ENCODE data around the gene STAB2.
"Not testable (repeated sequence)": the region's sequence is repeated elsewhere in the genome, so short reads cannot be mapped to it uniquely, and the experiment has no call there.

Gene STAB2

DNA sequence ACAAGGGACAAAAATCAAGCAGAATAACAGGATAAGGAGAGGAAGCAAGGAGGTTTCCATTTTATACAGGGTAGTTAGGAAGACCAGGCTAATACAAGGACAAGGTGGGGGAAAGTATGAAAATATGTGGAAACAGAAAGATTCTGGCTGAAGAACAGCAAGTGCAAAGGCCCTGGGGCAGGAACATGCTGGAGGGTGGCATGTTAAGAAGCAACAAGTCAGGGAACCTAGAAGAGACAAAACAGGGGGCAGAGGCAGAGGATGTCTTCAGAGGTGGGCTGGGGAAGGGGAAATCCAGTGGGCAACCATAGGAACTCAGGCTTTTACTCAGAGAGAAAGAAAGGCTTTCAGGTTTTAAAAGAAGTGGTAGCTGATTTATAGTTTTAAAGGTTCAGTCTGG, 199.1 kb downstream of the STAB2 start:
- DNase-seq, result no peak

DNA sequence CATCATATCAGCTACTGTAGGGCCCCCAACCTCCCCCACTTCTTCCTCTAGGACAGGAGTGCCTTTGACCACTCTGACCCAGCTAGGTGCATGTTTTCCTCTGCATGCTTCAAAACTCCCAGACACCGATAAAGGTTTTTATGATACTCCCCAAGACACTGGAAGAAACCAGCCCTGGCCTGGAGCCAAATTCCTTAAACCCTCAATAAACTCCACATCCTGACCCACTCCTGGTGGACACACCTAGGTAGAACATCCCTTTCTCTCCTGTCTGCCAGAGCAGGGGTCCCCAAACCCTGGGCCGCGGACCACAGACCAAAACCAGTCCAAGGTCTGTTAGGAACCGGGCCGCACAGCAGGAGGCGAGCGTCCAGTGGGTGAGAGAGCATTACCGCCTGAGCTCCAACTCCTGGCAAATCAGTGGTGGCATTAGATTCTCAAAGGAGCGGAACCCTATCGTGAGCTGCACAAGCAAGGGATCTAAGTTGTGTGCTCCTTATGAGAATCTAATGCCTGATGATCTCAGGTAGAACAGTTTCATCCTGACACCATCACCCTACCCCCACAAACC, 204.4 kb downstream of the STAB2 start:
- DNase-seq, result no peak

DNA sequence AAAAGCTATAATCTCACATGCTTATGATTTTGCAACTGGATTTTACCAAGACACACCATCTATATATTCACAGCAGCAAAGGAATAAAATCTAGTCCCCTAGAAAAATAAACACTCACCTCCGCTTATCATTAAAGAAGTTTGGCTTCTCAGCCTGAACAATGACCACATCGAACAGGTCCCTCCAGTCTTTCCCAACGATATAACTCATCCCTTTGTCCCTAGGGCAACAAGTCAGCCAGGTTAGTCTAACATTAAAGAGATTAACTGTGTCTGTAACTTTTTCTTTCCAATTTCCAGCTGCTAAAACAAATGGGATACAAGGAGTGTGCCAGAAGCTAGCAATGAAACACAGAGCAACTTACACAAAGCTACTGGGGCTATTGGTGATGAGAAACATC, 206.0 kb downstream of the STAB2 start:
- DNase-seq, result no peak

DNA sequence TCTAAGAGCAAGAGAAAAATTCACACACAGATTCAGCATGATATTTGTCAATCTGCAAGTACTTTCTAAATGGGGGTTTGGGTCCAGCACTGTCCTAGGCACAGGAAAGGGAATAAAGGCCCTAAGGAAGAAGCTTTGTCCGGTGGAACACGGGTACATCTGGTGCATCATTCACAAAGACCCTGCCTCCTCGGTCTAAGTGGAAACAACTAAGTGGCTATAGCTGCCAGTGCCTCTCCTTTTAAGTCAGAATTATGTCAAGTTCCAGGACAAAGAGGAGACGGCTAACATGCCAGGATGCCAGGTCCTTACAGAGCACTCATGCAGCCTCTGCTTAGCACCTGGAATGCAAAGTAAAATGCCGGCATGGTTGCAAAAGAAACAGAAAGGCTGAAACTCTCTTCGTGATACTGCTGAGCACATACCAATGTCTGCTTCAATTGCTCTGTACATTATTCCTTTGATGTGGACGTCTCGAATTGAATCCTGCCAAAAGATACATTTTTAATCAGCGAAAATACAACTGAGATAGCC, 206.5 kb downstream of the STAB2 start:
- DNase-seq, result no peak

DNA sequence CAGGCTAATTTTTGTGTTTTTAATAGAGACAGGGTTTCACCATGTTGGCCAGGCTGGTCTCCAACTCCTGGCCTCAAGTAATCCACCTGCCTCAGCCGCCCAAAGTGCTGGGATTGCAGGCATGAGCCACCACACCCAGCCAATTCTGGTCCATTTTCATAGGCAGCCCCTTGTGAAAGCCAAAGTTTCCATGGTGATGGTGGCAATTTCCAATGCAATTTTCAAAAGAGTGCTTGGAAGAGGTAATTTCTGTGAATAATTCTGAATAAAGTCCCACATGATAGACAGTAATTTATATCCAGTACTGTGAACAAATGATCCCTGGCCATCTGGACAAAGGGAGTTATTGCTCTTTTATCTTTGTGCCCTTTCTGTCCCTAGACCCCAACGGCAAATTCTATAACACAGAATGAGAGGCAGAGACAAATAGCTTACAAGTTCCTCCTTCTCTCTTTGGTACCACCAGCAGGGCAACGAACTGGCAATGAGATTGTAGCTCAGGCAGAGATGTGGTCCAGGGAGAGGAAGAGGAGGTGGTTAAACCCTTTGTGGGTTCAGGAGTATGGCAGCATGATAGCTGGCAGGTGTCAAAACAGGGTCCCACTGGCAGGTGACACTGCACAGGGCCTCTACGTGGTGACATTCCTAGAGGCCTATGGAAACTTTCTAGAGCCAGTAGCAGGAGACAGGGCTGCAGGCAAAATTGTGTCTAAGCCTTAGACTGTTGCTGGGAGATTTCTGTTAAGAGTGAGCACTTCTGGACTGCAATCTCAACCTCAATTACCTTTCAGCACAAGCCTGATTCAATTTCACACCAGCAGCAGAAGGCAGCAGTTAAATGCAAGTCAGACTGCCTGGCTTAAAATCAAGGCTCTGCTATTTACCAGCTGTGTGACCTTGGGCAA, 207.5 kb downstream of the STAB2 start:
- no peak for DNase-seq

DNA sequence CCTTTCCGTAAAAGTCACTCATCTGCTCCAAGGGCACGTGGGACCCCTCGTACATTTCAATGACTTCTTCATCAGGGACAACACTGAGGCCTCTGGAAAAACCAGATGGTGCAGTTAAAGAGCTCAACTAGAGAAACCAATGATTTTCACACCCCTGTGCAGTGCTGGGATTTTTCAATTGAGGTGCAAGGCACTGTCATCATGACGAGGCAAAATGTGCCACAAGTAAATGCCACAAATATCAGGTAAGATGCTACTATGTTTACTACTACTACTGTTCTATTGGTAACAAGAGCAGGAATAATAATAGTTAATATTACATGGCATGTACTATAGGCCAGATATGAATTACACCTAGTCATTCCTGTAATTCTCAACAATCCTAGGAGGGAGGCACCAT, 211.5 kb downstream of the STAB2 start:
- DNase-seq, result no peak

DNA sequence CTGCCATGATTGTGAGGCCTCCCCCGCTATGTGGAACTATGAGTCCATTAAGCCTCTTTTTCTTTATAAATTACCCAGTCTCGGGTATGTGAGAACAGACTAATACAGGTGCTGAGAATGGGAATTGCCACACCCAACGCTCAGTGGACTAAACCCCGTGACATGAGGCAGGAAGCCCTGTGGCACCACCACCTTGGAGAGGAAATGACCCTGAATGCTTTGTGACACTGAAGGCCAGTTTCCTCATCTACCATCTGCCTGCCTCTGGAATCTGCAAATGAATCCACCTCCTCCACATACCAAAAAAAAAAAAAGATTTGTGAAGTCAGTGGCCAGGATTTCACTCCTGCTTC, 212.4 kb downstream of the STAB2 start:
- DNase-seq, result no peak

DNA sequence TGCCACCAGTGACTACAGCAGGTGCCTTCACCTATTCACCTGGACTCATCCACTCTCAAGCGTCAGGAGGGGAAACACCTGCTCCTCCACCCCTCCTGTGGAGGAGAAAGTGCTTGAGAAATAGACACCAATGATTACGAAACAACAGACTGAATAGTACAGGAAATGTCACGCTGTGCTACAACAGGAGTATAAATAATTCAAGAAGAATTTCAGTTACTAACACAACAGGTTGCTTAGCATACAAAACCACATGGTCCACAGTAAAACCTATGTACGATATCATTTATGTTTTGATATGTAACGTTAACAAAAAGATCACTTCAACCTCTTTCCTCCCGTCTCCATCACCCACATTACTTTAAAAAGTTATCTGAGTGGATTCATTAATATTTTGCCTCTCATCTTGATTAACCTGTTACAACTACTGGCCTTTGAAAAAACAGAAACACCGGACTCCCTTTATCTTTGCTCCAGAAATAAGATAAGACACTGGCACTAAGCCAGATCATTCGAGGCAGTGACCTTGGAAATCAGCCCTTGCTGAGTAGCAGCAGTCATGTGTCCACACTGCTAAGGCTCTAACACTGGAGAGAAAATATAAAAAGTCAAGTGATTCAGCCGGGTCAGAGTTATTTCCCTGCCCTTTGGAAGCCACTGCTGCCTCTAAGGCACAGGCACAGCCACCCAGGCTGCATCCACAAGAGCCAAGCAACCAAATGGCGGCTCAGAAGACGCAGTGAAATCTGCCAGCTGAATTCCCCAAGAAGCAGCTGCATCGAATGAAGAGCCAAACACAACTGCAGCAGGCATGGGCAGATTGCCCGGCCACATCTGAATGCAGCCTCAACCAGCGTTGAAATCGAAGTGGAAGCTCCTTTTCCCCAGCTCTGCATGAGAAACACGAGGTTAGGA, 213.0 kb downstream of the STAB2 start:
- DNase-seq, result no peak

DNA sequence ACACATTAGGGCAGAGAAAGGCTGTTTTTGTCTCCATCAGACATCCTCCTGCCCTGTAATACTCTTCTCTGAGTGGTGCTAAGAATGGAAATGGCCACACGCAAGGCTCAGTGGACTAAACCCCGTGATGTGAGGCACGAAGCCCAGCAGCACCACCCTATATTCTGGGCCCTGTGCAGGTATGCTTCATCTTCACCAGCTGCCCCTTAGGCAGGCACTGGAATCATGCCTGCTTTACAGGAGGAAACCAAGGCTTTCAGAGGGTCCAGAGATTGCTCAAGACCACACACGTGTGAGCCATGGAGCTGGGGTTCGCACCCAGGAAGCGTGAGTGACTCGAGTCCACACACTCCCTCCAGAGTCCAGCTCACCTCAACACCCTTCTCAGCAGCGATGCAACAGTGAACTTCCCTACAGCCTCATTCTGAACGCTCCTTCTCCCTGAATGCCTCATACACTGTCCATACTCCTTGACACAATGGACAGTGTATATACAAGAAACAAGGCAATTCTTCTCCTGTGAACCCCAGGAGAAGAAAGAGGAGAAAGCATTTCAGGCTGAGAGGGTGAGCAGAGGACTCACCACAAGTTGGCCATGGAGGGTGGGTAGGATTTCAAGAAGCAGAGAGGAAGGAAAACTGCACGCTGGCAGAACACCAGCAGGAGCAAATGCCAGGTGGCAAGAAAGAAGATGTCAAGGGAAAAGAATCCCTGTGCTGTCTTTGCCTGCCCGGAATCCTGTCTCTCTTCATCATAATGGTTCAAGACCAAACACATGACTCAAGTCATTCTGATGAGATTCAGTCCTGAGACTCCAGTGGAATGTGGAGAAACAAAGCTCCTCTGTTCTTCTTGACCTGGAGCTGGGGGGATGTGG, 214.9 kb downstream of the STAB2 start:
- DNase-seq, result no peak

DNA sequence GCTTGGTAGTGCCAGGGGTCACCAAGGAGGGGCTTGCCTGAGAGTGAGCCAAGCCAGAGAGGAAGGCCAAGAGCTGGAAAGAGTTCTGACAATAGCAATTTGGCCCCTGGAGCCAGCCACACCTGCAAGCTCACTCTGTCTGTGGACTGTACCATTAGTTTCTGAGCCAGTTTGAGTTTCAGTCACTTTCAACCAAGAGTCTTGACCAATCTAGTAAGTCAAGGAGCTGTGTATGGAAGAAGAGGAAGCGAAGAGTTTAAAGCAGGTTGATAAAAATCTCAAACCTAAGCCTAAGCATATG, 215.5 kb downstream of the STAB2 start:
- DNase-seq, result no peak

DNA sequence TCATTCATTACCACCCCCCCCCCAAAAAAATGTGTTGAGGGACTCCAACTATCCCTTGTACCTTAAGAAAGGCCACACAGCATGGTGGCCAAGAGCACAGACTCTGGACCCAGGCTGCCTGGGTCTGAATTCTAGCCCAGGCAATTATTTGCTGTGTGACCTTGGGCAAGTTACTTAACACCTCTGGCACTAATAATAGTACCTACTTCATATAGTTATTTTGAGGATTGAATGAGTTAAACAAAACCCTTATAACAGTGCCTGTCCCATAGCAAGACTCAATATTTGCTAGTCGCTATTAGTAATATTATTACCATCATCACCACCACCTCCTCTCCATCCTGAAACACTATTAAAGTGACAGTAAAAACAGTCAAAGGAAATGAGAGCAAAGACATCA, 216.8 kb downstream of the STAB2 start:
- DNase-seq, result no peak

DNA sequence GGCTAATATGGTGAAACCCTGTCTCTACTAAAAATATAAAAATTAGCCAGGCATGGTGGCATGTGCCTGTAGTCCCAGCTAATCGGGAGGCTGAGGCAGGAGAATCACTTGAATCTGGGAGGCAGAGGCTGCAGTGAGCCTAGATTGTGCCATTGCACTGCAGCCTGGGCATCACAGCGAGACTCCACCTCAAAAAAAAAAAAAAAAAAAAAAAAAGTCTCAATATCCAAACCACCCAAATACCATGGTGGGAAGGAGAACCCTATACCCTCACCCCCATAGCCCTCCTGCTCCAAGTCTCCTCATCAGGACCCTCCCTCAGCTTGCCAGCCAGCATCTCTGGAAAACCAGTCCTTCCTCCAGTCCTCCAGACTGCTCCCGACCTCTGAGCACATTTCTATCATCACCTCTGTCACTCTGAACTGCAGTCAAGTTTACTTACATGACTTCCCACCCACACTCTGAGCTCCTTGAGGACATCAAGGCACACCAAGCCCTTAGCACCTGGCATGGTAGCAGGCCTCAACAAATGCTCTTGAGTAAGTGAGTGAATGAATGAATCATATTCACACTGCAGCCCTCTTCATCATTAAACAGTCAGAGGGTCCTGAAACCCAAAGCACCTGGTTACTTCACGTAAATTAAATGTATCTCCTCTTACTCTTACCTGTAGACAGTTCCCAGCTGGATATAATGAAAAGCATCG, 218.7 kb downstream of the STAB2 start:
- DNase-seq, result no peak

DNA sequence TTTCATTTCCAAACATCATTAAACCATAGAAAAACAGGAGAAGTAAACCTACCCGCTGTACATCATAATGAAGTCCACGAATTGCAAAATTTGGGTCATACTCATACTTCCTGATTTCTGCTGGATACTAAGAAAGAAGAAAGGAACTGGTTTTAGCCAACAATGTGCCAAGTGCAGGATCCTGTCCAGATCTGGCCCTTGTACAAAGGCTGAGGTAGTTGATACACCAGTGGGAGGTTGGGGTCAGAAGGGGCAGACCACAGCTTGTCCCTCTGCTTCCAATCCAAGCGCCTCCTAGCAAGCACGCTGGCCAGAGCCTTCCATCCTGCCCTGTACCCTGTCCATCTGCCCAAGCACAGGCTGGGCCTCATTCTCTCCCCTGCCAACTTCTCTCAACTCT, 219.7 kb downstream of the STAB2 start:
- DNase-seq, result no peak

DNA sequence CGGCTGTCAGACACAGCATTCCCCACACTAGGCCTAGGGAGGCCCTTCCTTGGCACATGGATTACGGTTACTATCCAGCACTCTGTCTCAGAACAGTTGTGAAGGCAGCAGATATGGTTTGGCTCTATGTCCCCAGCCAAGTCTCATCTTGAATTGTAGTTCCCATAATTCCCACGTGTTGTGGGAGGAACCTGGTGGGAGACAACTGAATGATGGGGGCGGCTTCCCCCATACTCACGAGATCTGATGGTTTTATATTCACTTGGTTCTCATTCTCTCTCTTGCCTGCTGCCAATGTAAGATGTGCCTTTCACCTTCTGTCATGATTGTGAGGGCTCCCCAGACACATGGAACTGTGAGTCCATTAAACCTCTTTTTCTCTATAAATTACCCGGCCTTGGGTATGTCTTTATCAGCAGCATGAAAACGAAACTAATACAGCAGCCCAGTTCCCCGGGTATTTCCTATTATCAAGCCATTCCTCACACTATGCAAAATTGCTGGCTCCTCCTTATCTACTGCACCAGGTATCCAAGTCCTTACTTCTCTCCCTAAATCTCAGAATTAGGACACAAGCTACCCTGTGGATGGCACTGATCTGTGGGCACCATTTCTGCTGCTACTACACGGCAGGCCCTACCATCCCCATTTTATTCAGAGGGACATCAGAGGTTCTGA, 220.6 kb downstream of the STAB2 start:
- no peak for DNase-seq

DNA sequence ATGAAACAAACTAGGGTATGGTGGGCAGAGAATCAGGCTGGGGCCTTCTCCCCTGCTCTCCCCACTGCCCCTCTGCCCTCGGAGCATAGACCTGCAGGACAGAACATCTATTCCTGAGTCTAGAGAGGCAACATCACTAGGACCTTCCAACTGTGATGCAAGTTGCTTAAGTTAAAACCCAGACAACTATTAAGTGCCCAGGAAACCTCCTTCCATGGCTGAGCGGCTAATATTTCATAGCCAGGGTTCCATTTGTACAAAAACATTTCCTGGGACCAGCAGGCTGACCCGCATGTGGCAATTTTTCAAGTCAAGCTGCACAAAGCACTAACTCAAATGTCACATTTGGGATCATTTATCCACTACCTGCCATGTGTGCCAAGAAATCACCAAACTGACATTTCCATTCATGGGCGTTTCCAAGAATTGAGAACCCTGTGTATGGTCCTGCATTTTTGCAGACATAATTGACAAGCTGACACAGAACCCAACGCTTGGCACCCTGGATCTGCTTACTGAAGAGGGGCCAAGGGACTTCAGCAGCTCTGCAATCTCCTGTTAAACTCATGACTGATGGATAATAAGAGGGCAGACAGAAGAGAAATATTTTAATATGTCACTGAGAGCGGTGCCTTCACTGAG, 221.3 kb downstream of the STAB2 start:
- no peak for DNase-seq

DNA sequence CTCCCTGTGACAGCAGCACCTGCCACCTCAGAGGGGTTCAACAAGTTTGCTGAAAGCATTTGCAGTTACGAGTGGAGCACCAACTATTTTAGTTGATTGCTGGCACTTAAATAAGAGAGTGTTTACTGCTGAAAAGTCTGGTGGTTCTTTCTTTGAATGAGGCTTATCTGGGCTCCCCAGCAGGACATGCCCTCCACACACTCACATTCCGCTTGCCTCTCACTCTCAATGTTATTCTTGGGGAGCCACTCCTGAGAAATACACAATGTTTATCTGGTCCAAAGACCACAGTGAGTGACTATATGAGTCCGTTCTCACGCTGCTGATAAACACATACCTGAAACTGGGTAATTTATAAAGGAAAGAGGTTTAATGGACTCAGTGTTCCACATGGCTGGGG, 222.1 kb downstream of the STAB2 start:
- no peak for DNase-seq

DNA sequence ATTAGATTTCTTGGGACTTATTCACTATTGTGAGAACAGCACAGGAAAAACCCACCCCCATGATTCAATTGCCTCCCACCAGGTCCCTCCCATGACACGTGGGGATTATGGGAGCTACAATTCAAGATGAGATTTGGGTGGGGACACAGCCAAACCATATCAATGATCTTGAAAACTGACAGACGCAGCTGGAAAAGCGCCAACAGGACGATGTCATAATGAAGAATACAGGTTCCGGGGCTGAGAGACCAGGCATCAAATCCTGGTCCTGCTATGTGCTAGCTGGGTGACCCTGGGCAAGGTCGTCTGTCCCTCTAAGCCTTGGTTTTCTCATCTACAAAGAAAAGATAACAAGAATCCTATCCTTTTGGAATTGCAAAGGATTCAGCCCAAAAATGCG, 222.6 kb downstream of the STAB2 start:
- not testable (repeated sequence) for DNase-seq

DNA sequence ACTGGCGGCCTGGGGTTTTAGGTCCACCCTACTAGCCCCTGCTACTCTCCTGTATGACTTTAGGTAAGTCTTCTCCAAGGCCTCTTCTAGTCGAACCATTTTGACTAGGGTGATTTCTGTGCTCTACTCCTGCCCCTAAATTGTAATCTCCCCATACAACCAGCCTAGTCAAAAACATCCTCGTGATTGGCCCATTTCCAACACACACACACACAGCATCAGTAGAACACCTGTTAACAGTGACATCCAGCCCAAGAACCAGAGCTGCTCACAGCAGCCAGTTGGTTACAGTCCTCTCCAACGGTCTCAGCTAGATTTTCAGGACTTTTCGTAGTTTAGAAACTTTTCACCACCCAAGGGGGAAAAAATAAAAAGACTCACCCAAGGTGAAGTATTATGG, 223.0 kb downstream of the STAB2 start:
- no peak for DNase-seq

DNA sequence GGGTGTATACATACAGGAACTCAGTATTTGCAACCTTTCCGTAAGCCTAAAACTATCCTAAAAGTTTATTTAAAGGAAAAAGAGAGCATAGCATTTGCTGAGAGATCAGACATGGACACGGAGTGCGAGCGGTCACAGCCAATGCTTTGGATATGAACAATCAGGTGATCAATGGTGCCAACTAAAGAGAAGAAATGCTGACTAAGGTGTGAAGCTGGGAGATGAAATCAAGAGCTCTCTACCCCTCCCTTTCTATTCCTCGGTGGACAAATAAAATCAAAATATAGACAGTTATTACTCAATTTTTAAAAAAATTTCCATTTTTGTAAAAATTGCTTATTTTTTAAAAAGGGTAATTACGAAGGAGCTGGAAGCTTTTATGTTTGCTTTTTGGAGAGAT, 224.7 kb downstream of the STAB2 start:
- no peak for DNase-seq

DNA sequence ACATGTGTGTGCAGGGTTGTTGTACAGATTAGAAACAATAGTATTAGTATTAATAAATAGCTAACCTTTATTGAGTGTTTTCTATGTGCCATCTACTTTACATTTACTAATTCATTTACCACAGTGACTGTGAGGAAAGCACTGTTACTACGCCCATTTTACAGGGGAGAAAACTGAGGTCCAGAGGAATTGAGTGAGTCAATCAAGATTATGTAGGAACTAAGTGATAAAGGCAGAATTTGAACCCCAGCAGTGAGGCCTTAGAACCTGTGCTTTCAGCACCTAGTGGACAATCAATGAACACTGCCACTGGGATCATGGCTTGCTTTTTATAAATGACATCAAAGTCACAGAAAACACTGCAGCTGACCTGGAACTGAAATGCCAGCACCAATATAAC, 225.7 kb downstream of the STAB2 start:
- no peak for DNase-seq

DNA sequence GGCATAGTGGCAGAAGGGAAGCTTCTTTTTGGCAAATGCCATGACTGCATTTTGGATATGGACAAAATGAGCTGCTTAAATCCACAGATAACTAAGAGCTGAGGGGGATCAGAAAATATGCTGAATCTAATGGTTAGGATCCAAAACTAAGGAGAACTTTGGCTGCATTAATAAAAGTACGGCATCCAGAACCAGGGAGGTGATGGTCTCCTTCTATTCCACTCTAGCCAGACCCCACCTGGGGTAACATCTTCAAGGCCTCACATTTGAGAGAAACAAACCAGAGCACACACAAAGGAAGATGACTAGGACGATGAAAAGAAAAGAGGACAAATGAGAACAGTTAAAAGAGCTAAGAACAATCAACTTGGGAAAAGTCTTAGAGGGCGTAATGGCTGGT, 226.4 kb downstream of the STAB2 start:
- DNase-seq, result no peak
